AG04450 (cell line): Measurements from ENCODE around the gene CCNI. TPM values are rescaled to one million over a fixed set of nuclear protein-coding genes. Genes with fewer than 3 reads are reported as not detected.

ENCODE experiments used
- CTCF ChIA-PET: fragments of 300-600, 350-600 bp; formaldehyde crosslinking; extraction: SDS; loops from one replicate; lab custom pipeline; 2022; ENCODE audit warnings: antibody characterized with exemption, inconsistent platforms; lab: Charles Lee
- POLR2A ChIA-PET: fragments of 350-600 bp; formaldehyde crosslinking; extraction: SDS; loops from one replicate; lab custom pipeline; 2021; ENCODE audit warnings: antibody characterized with exemption, inconsistent platforms; lab: Yijun Ruan, JAX
- DNase-seq: peaks from one replicate; pipeline ENCODE4 v3.0.0-alpha.2; 2011; ENCODE audit warnings: low read depth, low spot score
- H3K27ac ChIP-seq: one replicate; pipeline ENCODE4 v1.5.1; 2012; ENCODE audit warnings: low read depth, low read length, control low read depth
- H3K27me3 ChIP-seq: one replicate; pipeline ENCODE4 v1.6.0; 2012; ENCODE audit warnings: low read length; ENCODE audit not compliant: control insufficient read depth, insufficient read depth
- H3K4me3 ChIP-seq: 2 replicates; pipeline ENCODE4 v1.5.1; 2011; ENCODE audit warnings: mild to moderate bottlenecking, low read depth, low read length, control low read depth
- H3K9me3 ChIP-seq: 2 replicates; pipeline ENCODE4 v1.5.1; 2012; ENCODE audit warnings: low read length; ENCODE audit not compliant: control insufficient read depth, insufficient read depth
- polyA plus RNA-seq: library from polyadenylated mRNA; depleted of rRNA; stranded (reverse); fragments of >200 nt; gene quantifications from 2 replicates; pipeline ENCODE4 v1.2.3, GENCODE V29; 2011
- TF ChIP-seq, protein P1 (sequence below): IDR thresholded peaks from 2 replicates; pipeline ENCODE4 v1.5.1; 2011; ENCODE audit warnings: low read depth, low read length, control low read depth, inconsistent platforms

The CCNI gene
- polyA plus RNA-seq, 1 experiment = 226 TPM

DNA sequence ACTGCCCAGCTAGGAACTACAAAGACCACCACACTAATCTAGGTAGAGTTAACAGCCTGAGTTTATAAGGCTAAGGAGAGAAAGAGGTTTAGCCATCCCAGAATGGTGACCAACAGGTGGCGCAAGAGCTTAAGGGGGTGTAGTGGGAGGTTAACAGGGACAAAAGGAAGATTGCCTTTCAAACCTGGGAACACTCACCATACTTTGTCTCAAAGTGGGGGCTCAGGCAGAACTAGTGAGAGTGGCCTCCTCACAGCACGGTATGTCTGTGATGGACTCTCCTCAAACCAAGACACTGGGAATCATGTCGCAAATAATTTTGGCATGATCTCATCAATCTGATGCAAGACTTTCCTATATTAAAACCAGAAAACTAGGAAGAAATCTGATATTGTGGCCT is 23.4 kb downstream of the CCNI start:
- CTCF ChIA-PET = interaction anchor here (0.7 to 15.1 kb wide), 5 partner anchors 9 to 151 kb away, joined by 3 to 162 read pairs (median 6); no protein-coding TSS in a partner anchor
- POLR2A ChIA-PET = no interaction called here

DNA sequence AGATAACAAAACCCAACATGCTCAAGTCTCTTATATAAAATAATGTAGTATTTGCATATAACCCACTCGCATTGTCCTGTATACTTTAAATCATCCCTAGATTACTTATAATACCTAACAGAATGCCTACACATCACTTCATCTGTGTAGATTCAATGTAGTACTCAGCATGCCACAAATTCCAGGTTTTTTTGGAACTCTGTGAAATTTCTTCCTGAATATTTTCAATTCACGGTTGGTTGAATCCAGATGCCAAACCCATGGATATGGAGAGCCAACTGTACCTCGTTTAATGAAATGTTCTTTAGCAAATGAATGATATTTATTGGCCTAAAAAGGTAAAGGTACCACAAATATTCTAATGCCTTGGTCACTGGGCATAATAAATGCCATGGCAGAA is 24.8 kb downstream of the CCNI start:
- DNase-seq = no peak
- Histone ChIP-seq H3K4me3 (no peak overlapping the region), H3K27ac (no peak overlapping the region), H3K9me3 (no peaks in the 10 kb centered on the region), H3K27me3 (no peaks in the 10 kb centered on the region)
- ChIA-PET CTCF (interaction anchor here (15.1 kb wide), 1 partner anchor 153 kb away, joined by 162 read pairs; no protein-coding TSS in a partner anchor), POLR2A (no interaction called here)
- TF ChIP-seq, protein P1, sequence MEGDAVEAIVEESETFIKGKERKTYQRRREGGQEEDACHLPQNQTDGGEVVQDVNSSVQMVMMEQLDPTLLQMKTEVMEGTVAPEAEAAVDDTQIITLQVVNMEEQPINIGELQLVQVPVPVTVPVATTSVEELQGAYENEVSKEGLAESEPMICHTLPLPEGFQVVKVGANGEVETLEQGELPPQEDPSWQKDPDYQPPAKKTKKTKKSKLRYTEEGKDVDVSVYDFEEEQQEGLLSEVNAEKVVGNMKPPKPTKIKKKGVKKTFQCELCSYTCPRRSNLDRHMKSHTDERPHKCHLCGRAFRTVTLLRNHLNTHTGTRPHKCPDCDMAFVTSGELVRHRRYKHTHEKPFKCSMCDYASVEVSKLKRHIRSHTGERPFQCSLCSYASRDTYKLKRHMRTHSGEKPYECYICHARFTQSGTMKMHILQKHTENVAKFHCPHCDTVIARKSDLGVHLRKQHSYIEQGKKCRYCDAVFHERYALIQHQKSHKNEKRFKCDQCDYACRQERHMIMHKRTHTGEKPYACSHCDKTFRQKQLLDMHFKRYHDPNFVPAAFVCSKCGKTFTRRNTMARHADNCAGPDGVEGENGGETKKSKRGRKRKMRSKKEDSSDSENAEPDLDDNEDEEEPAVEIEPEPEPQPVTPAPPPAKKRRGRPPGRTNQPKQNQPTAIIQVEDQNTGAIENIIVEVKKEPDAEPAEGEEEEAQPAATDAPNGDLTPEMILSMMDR = no peak

More for the DNA sequence above, 23.4 kb downstream of the CCNI start:
- Histone ChIP-seq H3K27ac (peak overlapping the region; percentile 25), H3K27me3 (no peaks in the 10 kb centered on the region), H3K9me3 (no peaks in the 10 kb centered on the region), H3K4me3 (no peak overlapping the region)
- TF ChIP-seq, protein P1 = peak; percentile 55
- DNase-seq = no peak

DNA sequence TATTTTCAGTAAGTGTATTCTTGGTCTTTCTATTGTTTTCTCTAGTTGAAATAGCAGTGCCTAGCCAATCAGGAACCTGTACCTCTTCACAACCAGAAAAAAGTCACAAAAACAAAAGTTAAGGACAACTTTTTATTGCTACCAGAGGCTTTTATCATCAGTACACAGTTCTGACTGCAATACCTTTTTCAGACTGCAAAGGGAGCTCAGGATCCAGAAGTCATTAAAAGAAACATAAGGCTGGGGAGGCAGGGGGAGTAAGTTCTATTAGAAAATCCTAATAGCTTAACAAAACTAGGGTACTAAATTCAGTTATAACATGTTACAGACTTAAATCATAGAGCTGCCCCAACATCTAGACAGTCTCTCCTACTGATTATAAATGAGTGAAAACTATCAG is 28.8 kb downstream of the CCNI start:
- TF ChIP-seq, protein P1 = peak; percentile 43
- no peaks in the 10 kb centered on the region for H3K27me3 ChIP-seq
- no peak for DNase-seq
- H3K27ac ChIP-seq = no peak overlapping the region
- CTCF ChIA-PET = interaction anchor here (0.7 to 15.1 kb wide), 9 partner anchors 9 to 157 kb away, joined by 3 to 162 read pairs (median 5); no protein-coding TSS in a partner anchor
- H3K9me3 ChIP-seq = no peaks in the 10 kb centered on the region
- no peak overlapping the region for H3K4me3 ChIP-seq
- POLR2A ChIA-PET = interaction anchor here (0.6 to 1.4 kb wide), 2 partner anchors 156 to 586 kb away, joined by 3 to 5 read pairs; no protein-coding TSS in a partner anchor

DNA sequence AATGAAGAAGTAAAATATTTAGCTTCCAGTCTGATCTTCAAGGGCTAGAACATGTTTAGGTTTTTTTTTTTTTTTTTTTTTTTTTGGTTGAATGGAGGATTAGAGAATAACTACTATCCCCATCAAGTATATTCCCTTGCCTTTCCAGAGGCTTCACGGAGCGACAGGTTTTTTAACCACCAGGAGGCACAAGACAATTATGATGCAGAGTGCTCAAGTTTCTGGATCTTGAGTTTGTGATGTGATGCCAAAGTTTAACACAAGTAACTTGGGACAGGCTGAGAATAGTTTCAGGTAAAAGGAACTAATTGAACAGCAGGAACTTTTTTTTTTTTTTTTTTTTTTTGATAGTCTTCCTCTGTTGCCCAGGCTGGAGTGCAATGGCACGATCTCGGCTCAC is 30.3 kb downstream of the CCNI start:
- Histone ChIP-seq H3K27me3 (no peaks in the 10 kb centered on the region), H3K4me3 (no peak overlapping the region), H3K9me3 (no peaks in the 10 kb centered on the region), H3K27ac (no peak overlapping the region)
- ChIA-PET CTCF (interaction anchor here (0.6 to 15.1 kb wide), 43 partner anchors 8 to 1576 kb away, joined by 3 to 162 read pairs (median 5); no protein-coding TSS in a partner anchor), POLR2A (interaction anchor here (0.6 to 1.0 kb wide), 4 partner anchors 96 to 307 kb away, joined by 3 to 6 read pairs (median 4); partner anchors contain the start of gene SEPTIN11)
- TF ChIP-seq, protein P1 = 0 out of 2 replicates have a peak, but pooled peaks have one; percentile 39
- DNase-seq = no peak

DNA sequence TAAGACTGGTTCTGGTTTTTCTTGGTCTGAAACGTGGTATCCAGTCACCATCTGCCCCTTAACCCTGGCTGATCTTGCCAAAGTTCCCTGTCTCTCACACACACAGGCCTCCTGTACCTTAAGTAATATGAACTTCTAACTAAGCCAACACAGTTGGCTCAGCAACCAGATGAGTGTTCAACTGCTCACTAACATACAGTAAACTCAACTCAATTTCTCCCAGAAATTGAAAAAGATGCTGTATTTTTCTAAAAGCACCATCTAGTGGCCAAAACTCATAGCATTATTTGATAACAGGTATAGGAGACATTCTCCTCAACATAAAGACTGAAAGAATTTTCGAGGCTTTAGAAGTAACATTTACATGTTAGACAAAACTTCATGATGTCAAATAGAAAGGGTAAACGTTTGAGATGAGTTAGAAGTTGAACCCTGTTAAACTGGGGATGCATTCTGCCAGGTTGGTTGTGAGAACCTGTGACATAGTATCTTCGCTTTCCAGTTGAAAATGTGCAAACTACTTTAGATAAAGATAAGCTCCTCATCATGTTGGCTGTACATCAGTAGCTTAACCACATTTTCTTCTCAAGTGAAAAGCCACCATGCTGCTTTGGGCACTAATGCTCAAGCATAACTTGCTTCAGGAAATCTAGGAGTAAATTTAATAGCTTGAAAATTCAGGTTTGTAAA is 31.2 kb downstream of the CCNI start:
- CTCF ChIA-PET = interaction anchor here (0.6 to 15.1 kb wide), 41 partner anchors 8 to 540 kb away, joined by 3 to 162 read pairs (median 4); no protein-coding TSS in a partner anchor
- Histone ChIP-seq H3K4me3 (no peak overlapping the region), H3K9me3 (no peaks in the 10 kb centered on the region), H3K27me3 (no peaks in the 10 kb centered on the region), H3K27ac (no peak overlapping the region)
- POLR2A ChIA-PET = interaction anchor here (0.6 to 1.0 kb wide), 4 partner anchors 95 to 306 kb away, joined by 3 to 6 read pairs (median 4); partner anchors contain the start of gene SEPTIN11
- TF ChIP-seq, protein P1 = peak; percentile 69
- no peak for DNase-seq
